IPS-18a (cell line): ENCODE data around the gene CGA.
"Not testable (repeated sequence)": the region's sequence is repeated elsewhere in the genome, so short reads cannot be mapped to it uniquely, and the experiment has no call there.

Experiments used
- H3K27ac ChIP-seq: one replicate; pipeline ENCODE4 v1.5.1; 2013; ENCODE audit warnings: low read length
- H3K27me3 ChIP-seq: one replicate; pipeline ENCODE4 v1.6.1; 2013; ENCODE audit warnings: mild to moderate bottlenecking, low read length; ENCODE audit not compliant: control insufficient read depth, insufficient read depth
- H3K36me3 ChIP-seq: one replicate; pipeline ENCODE4 v1.6.1; 2013; ENCODE audit warnings: low read depth, low read length; ENCODE audit not compliant: control insufficient read depth
- H3K4me1 ChIP-seq: one replicate; pipeline ENCODE4 v1.6.1; 2013; ENCODE audit warnings: low read depth, low read length; ENCODE audit not compliant: control insufficient read depth
- H3K4me3 ChIP-seq: one replicate; pipeline ENCODE4 v1.5.1; 2013; ENCODE audit warnings: low read length
- H3K9ac ChIP-seq: one replicate; pipeline ENCODE4 v1.6.1; 2013; ENCODE audit warnings: mild to moderate bottlenecking, low read length, moderate library complexity
- H3K9me3 ChIP-seq: one replicate; pipeline ENCODE4 v1.6.1; 2013; ENCODE audit warnings: low read depth, low read length; ENCODE audit not compliant: control insufficient read depth

The CGA gene

GRCh38 chr6:87095087-87095509 lies at the start of gene CGA:
Gene CGA, minus strand, starts transcription at chr6:87095106. Its CDS starts 6,906 bp downstream, at chr6:87088200.
- no peak within 1 kb of the TSS for H3K4me3 ChIP-seq
- no peak within 1 kb of the TSS for H3K9ac ChIP-seq
- H3K36me3 ChIP-seq, result no peaks in the 10 kb centered on the region
- H3K27ac ChIP-seq, result no peak within 1 kb of the TSS
- H3K4me1 ChIP-seq, result no peaks in the 10 kb centered on the region
- no peaks in the 10 kb centered on the region for H3K27me3 ChIP-seq
- no peaks in the 10 kb centered on the region for H3K9me3 ChIP-seq

- H3K36me3 ChIP-seq, H3K27me3 ChIP-seq, H3K9me3 ChIP-seq, H3K27ac ChIP-seq, H3K9ac ChIP-seq, H3K4me3 ChIP-seq, H3K4me1 ChIP-seq: not testable (repeated sequence)
Observed at GRCh38 chr6:87139927-87140326, 45.0 kb upstream of the CGA start.

- no peaks in the 10 kb centered on the region for H3K27me3 ChIP-seq
- H3K9ac ChIP-seq, result no peak overlapping the region
Observed at GRCh38 chr6:87139236-87139635, 44.3 kb upstream of the CGA start.

GRCh38 chr6:87136963-87137362 lies 42.1 kb upstream of the CGA start:
- no peak overlapping the region for H3K4me3 ChIP-seq
- no peaks in the 10 kb centered on the region for H3K36me3 ChIP-seq
- H3K9ac ChIP-seq, result no peak overlapping the region
- H3K9me3 ChIP-seq, result peaks cover 4% of the 10 kb centered on the region
- H3K27ac ChIP-seq, result no peak overlapping the region
- H3K4me1 ChIP-seq, result no peaks in the 10 kb centered on the region
- H3K27me3 ChIP-seq, result no peaks in the 10 kb centered on the region

More at GRCh38 chr6:87139236-87139635, 44.3 kb upstream of the CGA start:
- H3K27ac ChIP-seq, result no peak overlapping the region
- no peaks in the 10 kb centered on the region for H3K4me1 ChIP-seq
- H3K36me3 ChIP-seq, result no peaks in the 10 kb centered on the region
- no peak overlapping the region for H3K4me3 ChIP-seq
- peaks cover 4% of the 10 kb centered on the region for H3K9me3 ChIP-seq

- H3K36me3 ChIP-seq, result no peaks in the 10 kb centered on the region
- no peaks in the 10 kb centered on the region for H3K4me1 ChIP-seq
- no peaks in the 10 kb centered on the region for H3K9me3 ChIP-seq
- no peak overlapping the region for H3K4me3 ChIP-seq
- H3K27me3 ChIP-seq, result no peaks in the 10 kb centered on the region
- H3K9ac ChIP-seq, result no peak overlapping the region
- no peak overlapping the region for H3K27ac ChIP-seq
Observed at GRCh38 chr6:87127737-87128136, 32.8 kb upstream of the CGA start.

GRCh38 chr6:87126501-87126900 lies 31.6 kb upstream of the CGA start:
- no peak overlapping the region for H3K27ac ChIP-seq
- H3K4me1 ChIP-seq, result no peaks in the 10 kb centered on the region
- no peaks in the 10 kb centered on the region for H3K27me3 ChIP-seq
- H3K9me3 ChIP-seq, result no peaks in the 10 kb centered on the region
- H3K9ac ChIP-seq, result no peak overlapping the region
- H3K4me3 ChIP-seq, result no peak overlapping the region
- H3K36me3 ChIP-seq, result no peaks in the 10 kb centered on the region

GRCh38 chr6:87124074-87124473 lies 29.2 kb upstream of the CGA start:
- Histone ChIP-seq H3K9ac (no peak overlapping the region), H3K36me3 (no peaks in the 10 kb centered on the region), H3K4me1 (no peaks in the 10 kb centered on the region), H3K4me3 (no peak overlapping the region), H3K9me3 (no peaks in the 10 kb centered on the region), H3K27ac (no peak overlapping the region), H3K27me3 (no peaks in the 10 kb centered on the region)

GRCh38 chr6:87122477-87122876 lies 27.6 kb upstream of the CGA start:
- no peak overlapping the region for H3K4me3 ChIP-seq
- no peaks in the 10 kb centered on the region for H3K27me3 ChIP-seq
- H3K27ac ChIP-seq, result no peak overlapping the region
- no peaks in the 10 kb centered on the region for H3K36me3 ChIP-seq
- no peaks in the 10 kb centered on the region for H3K4me1 ChIP-seq
- H3K9me3 ChIP-seq, result no peaks in the 10 kb centered on the region
- H3K9ac ChIP-seq, result no peak overlapping the region

- H3K4me3 ChIP-seq, result no peak overlapping the region
- H3K9me3 ChIP-seq, result no peaks in the 10 kb centered on the region
- no peaks in the 10 kb centered on the region for H3K27me3 ChIP-seq
- no peak overlapping the region for H3K9ac ChIP-seq
- peaks cover 8% of the 10 kb centered on the region for H3K4me1 ChIP-seq
- no peak overlapping the region for H3K27ac ChIP-seq
- no peaks in the 10 kb centered on the region for H3K36me3 ChIP-seq
Observed at GRCh38 chr6:87118054-87118453, 23.1 kb upstream of the CGA start.

- Histone ChIP-seq H3K36me3 (no peaks in the 10 kb centered on the region), H3K4me3 (no peak overlapping the region), H3K27ac (no peak overlapping the region), H3K27me3 (no peaks in the 10 kb centered on the region), H3K9ac (no peak overlapping the region), H3K4me1 (peaks cover 8% of the 10 kb centered on the region), H3K9me3 (no peaks in the 10 kb centered on the region)
Observed at GRCh38 chr6:87116922-87117321, 22.0 kb upstream of the CGA start.

GRCh38 chr6:87115402-87116135 lies 20.7 kb upstream of the CGA start:
- no peaks in the 10 kb centered on the region for H3K9me3 ChIP-seq
- H3K9ac ChIP-seq, result no peak overlapping the region
- peaks cover 8% of the 10 kb centered on the region for H3K4me1 ChIP-seq
- H3K27ac ChIP-seq, result no peak overlapping the region
- H3K4me3 ChIP-seq, result no peak overlapping the region
- no peaks in the 10 kb centered on the region for H3K27me3 ChIP-seq
- H3K36me3 ChIP-seq, result no peaks in the 10 kb centered on the region

GRCh38 chr6:87110636-87111035 lies 15.7 kb upstream of the CGA start:
- no peaks in the 10 kb centered on the region for H3K36me3 ChIP-seq
- no peaks in the 10 kb centered on the region for H3K9me3 ChIP-seq
- no peaks in the 10 kb centered on the region for H3K27me3 ChIP-seq
- H3K4me3 ChIP-seq, result no peak overlapping the region
- H3K4me1 ChIP-seq, result peaks cover 7% of the 10 kb centered on the region
- no peak overlapping the region for H3K9ac ChIP-seq
- H3K27ac ChIP-seq, result no peak overlapping the region
